Retinal pigment epithelial cell (primary cell): ENCODE data around the gene PCNT.

Experiments
- DNase-seq: peaks from one replicate; pipeline ENCODE4 v3.0.0-alpha.2; 2010; ENCODE audit warnings: low read depth
- H3K4me3 ChIP-seq: 2 replicates; pipeline ENCODE4 v1.5.1; 2011; ENCODE audit warnings: mild to moderate bottlenecking, low read length, control low read depth, moderate library complexity
- TF ChIP-seq, protein P1 (sequence below): conservative IDR thresholded peaks from 2 replicates; pipeline ENCODE4 v1.5.1; 2011; ENCODE audit warnings: low read depth, low read length, control low read depth, inconsistent platforms

The PCNT gene

DNA sequence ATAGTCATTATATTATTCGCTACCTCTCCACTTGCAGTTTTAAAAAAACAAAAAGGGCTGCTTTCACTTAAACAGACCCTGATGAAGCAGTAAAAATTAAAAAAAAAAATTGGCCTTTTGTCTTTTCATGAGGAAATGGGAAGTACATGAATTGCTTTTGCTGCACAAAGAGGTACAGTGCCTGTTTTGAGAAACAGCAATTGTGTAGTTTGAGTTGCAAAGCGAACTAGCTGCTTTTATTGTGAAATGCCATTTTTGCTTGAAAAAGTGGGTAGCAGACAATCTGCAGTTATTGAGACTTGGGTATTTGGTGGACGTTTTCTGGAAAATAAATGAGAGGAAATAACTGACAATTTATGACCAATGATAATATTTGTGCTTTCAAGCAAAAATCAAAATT is 141.7 kb downstream of the PCNT start:
- TF ChIP-seq, protein P1, sequence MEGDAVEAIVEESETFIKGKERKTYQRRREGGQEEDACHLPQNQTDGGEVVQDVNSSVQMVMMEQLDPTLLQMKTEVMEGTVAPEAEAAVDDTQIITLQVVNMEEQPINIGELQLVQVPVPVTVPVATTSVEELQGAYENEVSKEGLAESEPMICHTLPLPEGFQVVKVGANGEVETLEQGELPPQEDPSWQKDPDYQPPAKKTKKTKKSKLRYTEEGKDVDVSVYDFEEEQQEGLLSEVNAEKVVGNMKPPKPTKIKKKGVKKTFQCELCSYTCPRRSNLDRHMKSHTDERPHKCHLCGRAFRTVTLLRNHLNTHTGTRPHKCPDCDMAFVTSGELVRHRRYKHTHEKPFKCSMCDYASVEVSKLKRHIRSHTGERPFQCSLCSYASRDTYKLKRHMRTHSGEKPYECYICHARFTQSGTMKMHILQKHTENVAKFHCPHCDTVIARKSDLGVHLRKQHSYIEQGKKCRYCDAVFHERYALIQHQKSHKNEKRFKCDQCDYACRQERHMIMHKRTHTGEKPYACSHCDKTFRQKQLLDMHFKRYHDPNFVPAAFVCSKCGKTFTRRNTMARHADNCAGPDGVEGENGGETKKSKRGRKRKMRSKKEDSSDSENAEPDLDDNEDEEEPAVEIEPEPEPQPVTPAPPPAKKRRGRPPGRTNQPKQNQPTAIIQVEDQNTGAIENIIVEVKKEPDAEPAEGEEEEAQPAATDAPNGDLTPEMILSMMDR, result no peak
- no peak overlapping the region for H3K4me3 ChIP-seq
- DNase-seq, result no peak

DNA sequence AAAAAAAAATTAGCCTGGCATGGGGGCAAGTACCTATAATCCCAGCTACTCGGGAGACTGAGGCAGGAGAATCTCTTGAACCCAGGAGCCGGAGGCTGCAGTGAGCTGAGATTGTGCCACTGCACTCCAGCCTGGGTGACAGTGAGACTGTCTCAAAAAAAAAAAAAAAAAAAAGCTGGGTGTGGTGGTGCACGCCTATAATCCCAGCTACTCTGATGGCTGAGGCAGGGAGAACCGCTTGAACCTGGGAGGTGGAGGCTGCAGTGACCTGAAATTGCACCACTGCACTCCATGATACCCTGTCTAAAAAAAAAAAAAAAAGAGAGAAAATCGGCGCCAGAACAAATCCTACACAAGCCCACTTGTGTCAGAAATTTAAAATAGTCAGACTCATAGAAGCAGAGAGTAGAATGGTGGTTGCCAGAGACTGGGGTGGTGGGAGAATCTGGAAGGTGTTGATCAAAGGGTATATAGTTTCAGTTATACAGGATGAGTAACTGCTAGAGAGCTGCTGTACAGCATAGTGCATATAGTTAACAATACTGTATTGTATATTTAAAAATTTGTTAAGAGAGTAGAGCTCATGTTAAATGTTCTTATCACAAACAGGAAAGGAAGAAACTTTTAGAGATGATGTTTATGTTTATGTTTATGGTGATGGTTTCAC is 144.3 kb downstream of the PCNT start:
- no peak overlapping the region for H3K4me3 ChIP-seq
- no peak for DNase-seq
- TF ChIP-seq, protein P1, result no peak

DNA sequence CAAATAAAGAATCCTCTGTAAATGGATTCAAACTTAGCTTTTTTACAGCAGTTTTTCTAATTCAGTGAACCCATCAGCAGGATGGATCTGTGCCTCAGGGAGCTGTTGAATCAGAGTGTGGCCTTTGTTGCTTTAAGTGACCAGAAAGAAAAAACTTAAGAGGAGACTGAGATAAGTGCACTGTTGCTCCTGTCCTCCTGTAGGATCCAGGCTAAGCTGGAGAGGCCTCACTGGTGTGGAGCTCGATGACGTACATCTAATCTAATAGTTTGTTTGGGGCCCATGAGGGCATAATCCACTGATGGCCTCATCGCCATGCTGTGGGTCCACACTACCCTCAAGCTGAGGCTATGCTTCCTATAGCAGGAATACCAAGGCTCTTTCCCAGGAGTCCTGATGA is 145.3 kb downstream of the PCNT start:
- DNase-seq, result no peak
- H3K4me3 ChIP-seq, result no peak overlapping the region
- TF ChIP-seq, protein P1, result no peak

DNA sequence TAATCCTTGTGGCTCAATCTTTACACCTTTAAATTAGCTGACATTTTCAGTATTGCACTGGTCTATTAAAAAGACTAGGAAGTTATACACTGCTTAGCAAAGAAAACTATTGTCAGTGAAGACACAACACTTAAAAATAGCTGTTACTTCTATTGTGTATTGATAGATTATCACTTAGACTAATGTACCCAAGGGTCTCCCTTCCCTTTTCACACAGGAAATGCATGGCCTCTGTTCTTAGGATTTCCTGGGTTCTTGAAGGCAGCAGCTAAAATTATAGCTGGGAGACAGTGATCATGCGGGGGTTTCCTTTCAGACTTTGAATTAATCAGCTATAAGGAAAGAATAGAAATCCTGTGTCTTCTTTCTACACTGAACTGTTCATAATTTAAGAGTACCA is 147.6 kb downstream of the PCNT start:
- no peak overlapping the region for H3K4me3 ChIP-seq
- TF ChIP-seq, protein P1, result no peak
- DNase-seq, result no peak

DNA sequence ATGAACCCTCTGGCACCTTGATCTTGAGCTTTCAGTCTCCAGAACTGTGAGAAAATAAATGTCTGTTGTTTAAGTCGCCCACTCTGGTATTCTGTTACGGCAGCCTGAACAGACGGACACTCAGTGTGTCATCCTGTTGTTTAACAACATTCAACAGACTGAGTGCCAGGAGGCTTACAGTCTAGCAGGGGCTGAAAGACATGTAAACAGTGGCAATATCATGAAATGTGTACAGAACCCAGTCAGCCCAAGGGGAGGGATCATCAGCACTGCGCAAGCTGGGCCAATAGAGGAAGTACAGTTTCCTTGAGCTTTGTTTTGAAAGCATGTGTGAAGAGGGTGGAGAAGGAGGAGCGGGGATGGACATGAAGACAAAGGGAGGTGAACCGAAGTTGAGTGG is 148.3 kb downstream of the PCNT start:
- no peak overlapping the region for H3K4me3 ChIP-seq
- DNase-seq, result no peak
- TF ChIP-seq, protein P1, result no peak

DNA sequence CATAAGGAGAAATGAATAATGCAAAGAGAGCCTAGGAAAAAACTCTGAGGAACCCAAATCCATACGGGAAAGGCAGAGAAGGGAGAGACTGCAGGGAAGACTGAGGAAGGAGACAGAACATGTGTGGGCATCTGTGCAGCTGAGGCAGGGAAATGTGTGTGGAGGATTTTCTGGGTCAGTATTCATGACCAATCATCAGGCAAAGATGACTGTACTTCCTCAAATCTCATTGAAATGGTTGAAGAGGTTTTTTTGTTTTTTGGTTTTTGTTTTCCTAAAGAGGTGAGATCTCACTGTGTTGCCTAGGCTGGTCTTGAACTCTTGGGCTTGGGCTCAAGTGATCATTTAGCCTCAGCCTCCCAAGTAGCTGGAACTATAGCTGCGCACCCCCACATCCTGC is 150.4 kb downstream of the PCNT start:
- TF ChIP-seq, protein P1, result no peak
- H3K4me3 ChIP-seq, result no peak overlapping the region
- DNase-seq, result no peak

DNA sequence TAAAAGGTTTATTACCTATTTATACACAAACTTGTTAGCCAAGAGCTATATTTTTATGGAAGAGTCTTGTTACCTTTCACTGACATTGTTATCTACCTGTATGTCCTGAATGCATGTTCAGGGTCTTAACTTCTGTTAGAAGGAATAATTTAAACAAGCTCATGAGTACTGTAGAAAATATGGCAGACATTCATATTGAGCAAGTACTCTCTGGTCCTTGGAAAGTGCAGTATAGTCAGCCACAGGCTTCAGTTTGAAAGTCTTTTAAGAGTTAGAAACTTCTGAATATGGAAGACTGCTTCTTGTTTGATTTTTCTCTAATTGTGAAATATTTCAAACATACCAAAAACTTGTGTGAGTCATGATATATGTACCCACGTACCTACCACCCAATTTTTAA is 151.3 kb downstream of the PCNT start:
- DNase-seq, result no peak
- no peak overlapping the region for H3K4me3 ChIP-seq
- TF ChIP-seq, protein P1, result no peak
